ENCODE results near the gene TLCD1. TPM values are rescaled to one million over a fixed set of nuclear protein-coding genes. Genes with fewer than 3 reads are reported as not detected.
A peak's percentile ranks its signal among the peaks of the same experiment; 100 is the strongest.

TLCD1 gene
- total RNA-seq, 2 donors from 2014 or later = 1.5 to 9.7 TPM

DNA sequence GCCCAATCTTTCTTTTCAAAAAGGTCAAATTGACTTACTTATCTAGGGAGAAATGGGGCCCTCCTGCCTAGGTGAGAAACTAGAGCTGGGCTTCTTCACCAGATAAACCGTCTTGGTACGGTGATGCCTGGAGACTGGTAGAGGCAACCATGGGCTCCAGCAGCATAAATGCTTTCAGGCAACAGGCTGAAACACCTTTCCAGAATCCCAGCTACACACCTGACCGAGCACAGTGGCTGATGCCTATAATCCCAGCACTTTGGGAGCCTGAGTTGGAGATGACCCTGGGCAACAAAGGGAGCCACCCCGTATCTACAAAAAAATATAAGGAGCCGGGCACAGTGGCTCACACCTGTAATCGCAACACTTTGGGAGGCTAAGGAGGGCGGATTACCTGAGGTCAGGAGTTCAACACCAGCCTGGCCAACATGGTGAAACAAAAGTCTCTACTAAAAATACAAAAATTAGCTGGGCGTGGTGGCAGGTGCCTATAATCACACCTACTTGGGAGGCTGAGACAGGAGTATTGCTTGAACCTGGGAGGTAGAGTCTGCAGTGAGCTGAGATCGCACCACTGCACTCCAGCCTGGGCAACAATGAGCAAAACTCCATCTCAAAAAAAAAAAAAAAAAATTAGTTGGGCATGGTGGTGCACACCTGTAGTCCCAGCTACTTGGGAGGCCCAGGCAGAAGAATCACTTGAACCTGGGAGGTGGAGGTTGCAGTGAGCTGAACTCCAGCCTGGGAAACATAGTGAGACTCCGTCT is 25.8 kb upstream of the TLCD1 start:
- Mint-ChIP-seq H3K9me3 (no peaks in the 10 kb centered on the region), H3K4me3 (no peak overlapping the region), H3K36me3 (no peaks in the 10 kb centered on the region), H3K27me3 (no peaks in the 10 kb centered on the region), H3K27ac (no peak overlapping the region), H3K4me1 (ENCODE audit: low read depth in 2 of 2) (no peaks in the 10 kb centered on the region)
- no peak for ATAC-seq
- no peak for DNase-seq (ENCODE audit: low spot score)

GRCh38 chr17:28750178-28751047 is 24.4 kb upstream of the TLCD1 start:
- Mint-ChIP-seq H3K9me3 (no peaks in the 10 kb centered on the region), H3K4me1 (ENCODE audit: low read depth in 2 of 2) (no peaks in the 10 kb centered on the region), H3K27me3 (no peaks in the 10 kb centered on the region), H3K36me3 (no peaks in the 10 kb centered on the region), H3K27ac (no peak overlapping the region), H3K4me3 (no peak overlapping the region)
- peak; percentile 87 for DNase-seq (ENCODE audit: low spot score)
- peak; percentile 88 to 92 for ATAC-seq

DNA sequence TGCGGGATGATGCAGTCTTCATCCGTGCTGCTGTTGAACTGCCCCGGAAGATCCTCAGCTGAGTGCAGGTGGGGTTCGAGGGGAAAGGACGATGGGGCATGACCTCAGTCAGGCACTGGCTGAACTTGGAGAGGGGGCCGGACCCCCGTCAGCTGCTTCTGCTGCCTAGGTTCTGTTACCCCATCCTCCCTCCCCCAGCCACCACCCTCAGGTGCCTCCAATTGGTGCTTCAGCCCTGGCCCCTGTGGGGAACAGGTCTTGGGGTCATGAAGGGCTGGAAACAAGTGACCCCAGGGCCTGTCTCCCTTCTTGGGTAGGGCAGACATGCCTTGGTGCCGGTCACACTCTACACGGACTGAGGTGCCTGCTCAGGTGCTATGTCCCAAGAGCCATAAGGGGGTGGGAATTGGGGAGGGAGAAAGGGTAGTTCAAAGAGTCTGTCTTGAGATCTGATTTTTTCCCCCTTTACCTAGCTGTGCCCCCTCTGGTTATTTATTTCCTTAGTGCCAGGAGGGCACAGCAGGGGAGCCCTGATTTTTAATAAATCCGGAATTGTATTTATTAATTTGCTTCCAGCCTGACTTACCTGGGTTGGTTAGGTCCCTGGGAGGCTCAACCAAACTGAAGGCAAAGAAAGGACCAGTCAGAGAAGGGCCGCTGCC is 23.6 kb upstream of the TLCD1 start:
- Mint-ChIP-seq H3K36me3 (no peaks in the 10 kb centered on the region), H3K27ac (no peak overlapping the region), H3K9me3 (no peaks in the 10 kb centered on the region), H3K4me1 (ENCODE audit: low read depth in 2 of 2) (peaks cover 0 to 3% of the 10 kb centered on the region in 2 donors), H3K27me3 (no peaks in the 10 kb centered on the region), H3K4me3 (no peak overlapping the region)
- DNase-seq (ENCODE audit: low spot score) (no peak), ATAC-seq (no peak)

- no peak for ATAC-seq
- H3K4me1 Mint-ChIP-seq (ENCODE audit: low read depth in 2 of 2) = peaks cover 0 to 3% of the 10 kb centered on the region in 2 donors
- no peaks in the 10 kb centered on the region for H3K9me3 Mint-ChIP-seq
- H3K4me3 Mint-ChIP-seq = no peak overlapping the region
- no peak overlapping the region for H3K27ac Mint-ChIP-seq
- no peak for DNase-seq (ENCODE audit: low spot score)
- no peaks in the 10 kb centered on the region for H3K36me3 Mint-ChIP-seq
- no peaks in the 10 kb centered on the region for H3K27me3 Mint-ChIP-seq
These were observed 23.0 kb upstream of the TLCD1 start for GRCh38 chr17:28748852-28749515.

DNA sequence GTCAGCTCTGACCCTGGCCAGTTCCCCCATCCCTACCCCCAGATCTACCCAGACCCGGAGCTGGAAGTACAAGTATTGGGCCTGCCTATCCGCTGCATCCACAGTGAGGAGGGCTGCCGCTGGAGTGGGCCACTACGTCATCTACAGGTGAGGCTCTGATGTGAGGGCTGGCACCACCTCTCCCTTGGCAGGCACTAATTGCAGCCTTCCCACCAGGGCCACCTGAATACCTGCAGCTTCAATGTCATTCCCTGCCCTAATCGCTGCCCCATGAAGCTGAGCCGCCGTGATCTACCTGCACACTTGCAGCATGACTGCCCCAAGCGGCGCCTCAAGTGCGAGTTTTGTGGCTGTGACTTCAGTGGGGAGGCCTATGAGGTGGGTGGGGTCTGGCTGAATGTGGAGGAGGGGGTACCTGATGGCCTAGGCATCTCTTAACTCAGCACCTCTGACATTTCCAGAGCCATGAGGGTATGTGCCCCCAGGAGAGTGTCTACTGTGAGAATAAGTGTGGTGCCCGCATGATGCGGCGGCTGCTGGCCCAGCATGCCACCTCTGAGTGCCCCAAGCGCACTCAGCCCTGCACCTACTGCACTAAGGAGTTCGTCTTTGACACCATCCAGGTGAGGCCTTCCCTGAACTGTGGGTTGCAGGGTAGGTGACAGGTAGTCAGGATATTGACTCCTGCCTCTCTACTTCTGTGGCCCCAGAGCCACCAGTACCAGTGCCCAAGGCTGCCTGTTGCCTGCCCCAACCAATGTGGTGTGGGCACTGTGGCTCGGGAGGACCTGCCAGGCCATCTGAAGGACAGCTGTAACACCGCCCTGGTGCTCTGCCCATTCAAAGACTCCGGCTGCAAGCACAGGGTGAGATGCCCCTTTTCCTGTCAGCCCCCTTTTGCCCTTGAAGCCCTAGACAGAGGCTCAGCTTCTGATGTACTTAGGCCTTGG is 22.0 kb upstream of the TLCD1 start:
- Mint-ChIP-seq H3K4me1 (ENCODE audit: low read depth in 2 of 2) (peaks cover 0 to 5% of the 10 kb centered on the region in 2 donors), H3K27me3 (no peaks in the 10 kb centered on the region)
- ATAC-seq = no peak

DNA sequence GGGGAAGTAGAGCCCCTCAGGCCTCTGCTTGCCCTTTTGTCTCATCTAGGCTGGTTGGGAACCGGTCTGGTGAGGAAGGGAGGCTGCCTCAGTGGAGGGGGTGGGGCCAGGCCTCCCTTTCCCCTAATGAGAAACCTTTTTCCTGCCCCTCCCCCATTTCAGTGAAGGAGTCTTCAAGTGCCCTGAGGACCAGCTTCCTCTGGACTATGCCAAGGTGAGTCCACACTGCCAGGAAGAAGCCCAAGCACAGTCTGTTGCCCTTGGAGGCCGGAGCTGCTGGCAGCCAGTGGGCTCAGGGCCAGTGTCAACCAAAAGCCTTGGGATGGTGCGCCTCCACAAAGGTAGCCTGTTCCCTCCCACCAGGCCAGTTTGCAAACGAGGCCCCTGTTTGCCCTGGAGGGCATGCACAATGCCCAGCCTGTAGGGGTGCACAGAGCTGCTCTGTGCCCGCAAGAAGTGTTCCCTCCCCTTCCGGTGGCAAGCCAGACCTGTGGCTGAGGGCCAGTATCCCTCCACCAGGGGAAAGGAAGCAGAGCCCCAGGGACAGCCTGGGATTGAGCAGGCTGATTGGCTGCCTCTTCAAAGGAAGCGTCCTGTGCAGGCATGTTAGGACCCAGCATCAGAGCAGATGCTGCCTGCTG is 21.1 kb upstream of the TLCD1 start:
- H3K4me1 Mint-ChIP-seq (ENCODE audit: low read depth in 2 of 2) = peaks cover 0 to 5% of the 10 kb centered on the region in 2 donors
- no peak overlapping the region for H3K27ac Mint-ChIP-seq
- no peaks in the 10 kb centered on the region for H3K27me3 Mint-ChIP-seq
- H3K4me3 Mint-ChIP-seq = no peak overlapping the region
- no peak for DNase-seq (ENCODE audit: low spot score)
- no peaks in the 10 kb centered on the region for H3K9me3 Mint-ChIP-seq
- ATAC-seq = no peak
- H3K36me3 Mint-ChIP-seq = no peaks in the 10 kb centered on the region

More for the DNA sequence above, 22.0 kb upstream of the TLCD1 start:
- no peak for DNase-seq (ENCODE audit: low spot score)
- Mint-ChIP-seq H3K27ac (no peak overlapping the region), H3K36me3 (no peaks in the 10 kb centered on the region), H3K4me3 (no peak overlapping the region), H3K9me3 (no peaks in the 10 kb centered on the region)

DNA sequence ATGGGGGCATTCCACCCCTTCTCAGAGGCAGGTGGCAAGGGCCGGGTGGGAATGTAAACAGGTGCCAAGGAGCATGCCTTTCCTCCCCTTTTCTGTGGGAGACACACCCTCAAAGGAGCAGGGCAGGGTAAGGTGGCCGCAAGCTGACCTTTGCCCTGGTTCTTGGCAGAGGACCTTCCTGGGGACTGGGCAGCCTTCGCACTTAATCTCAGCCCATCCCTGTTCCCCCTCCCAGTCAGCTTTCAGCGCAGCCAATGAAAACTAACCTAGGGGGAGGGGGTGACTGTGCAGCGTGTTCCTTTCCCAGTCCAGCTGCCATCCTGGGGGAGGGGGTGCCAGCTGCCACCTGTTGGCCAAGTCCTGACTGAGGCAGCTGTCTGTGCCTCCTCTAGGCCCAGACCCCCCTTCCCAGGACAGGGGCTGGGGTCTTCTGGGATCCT is 20.6 kb upstream of the TLCD1 start:
- no peak for DNase-seq (ENCODE audit: low spot score)
- Mint-ChIP-seq H3K27ac (peak overlapping the region in 1 of 2 donors; percentile 75), H3K27me3 (no peaks in the 10 kb centered on the region), H3K4me1 (ENCODE audit: low read depth in 2 of 2) (peaks cover 0 to 5% of the 10 kb centered on the region in 2 donors), H3K36me3 (no peaks in the 10 kb centered on the region), H3K4me3 (peak overlapping the region; percentile 88), H3K9me3 (no peaks in the 10 kb centered on the region)
- ATAC-seq = no peak

DNA sequence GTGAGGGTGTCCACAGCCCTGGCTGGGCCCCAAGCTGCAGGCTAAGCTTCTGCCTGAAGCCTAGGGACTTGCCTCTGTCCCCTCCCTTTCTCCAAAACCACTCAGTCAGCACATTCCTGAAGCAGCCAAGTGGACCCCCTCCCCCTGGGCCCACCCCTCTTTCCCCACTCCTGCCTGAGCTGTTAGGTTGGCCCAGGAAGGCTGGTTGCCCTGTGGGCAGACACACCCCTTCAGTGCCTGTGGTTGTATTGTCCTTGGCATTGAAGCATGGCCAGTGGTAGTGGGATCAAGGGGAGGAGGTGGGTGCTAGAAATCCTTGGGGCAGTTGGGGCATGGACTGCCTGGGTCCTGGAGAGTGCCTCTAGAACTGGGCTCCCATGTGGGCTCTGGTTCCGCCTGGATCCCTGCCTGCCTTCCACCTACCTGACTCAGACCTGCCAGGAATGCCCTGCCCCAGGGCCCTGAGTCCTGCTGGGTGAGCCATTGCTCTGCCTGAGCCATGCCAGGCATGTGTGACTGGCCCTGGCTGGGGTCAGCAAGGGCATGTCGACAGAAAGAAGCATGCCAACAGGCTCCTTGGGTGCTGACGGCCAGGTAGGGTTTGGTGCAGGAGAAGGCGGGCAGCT is 19.9 kb upstream of the TLCD1 start:
- Mint-ChIP-seq H3K9me3 (no peaks in the 10 kb centered on the region), H3K36me3 (no peaks in the 10 kb centered on the region), H3K27ac (peak overlapping the region in 1 of 2 donors; percentile 75), H3K27me3 (no peaks in the 10 kb centered on the region), H3K4me1 (ENCODE audit: low read depth in 2 of 2) (peaks cover 0 to 5% of the 10 kb centered on the region in 2 donors), H3K4me3 (peak overlapping the region; percentile 88)
- ATAC-seq (no peak), DNase-seq (ENCODE audit: low spot score) (no peak)

DNA sequence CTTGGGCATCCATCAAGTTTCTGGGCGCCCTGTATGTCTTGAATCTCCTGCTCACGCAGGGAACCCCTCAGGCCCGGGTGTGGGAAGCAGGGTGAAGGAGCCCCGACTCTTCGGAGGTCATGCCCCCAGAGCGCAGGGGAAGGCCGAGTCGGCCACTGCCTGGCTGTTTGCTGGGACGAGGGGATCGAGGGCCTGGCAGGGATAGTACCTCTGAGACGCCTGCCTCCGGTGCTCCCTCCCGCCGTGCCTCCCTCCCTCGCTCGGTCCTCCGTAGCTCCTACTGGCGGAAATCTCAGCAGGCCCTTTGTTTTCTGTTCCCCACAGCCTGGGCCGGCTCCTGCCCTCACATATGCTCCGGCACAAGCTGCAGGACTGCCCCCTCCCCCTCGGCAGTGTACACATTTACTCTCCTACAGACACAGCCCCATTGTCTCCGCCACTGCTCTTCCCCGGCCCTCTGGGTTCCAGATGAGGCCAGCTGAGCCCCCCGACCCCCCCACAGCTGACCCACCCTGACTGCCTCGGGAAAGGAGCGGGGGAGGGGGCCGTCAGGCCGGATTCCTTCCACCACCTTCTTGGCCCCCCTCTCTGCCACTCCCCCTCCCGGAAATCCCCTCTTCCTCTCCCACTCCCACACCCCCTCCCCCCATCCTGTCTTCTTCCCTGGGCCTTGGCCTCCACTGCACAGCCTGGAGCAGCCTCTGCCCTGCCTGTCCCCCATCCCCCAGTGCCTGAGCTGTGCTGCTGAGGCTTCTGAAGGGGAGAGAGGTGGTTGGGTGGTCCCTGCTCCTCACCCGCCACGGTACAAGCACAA is 19.1 kb upstream of the TLCD1 start:
- DNase-seq (ENCODE audit: low spot score) (no peak), ATAC-seq (peak in 1 of 2 donors; percentile 5)
- Mint-ChIP-seq H3K27ac (peak overlapping the region; percentile 67 to 75), H3K4me3 (peak overlapping the region; percentile 88), H3K27me3 (no peaks in the 10 kb centered on the region), H3K36me3 (no peaks in the 10 kb centered on the region), H3K4me1 (ENCODE audit: low read depth in 2 of 2) (peaks cover 0 to 5% of the 10 kb centered on the region in 2 donors), H3K9me3 (no peaks in the 10 kb centered on the region)

DNA sequence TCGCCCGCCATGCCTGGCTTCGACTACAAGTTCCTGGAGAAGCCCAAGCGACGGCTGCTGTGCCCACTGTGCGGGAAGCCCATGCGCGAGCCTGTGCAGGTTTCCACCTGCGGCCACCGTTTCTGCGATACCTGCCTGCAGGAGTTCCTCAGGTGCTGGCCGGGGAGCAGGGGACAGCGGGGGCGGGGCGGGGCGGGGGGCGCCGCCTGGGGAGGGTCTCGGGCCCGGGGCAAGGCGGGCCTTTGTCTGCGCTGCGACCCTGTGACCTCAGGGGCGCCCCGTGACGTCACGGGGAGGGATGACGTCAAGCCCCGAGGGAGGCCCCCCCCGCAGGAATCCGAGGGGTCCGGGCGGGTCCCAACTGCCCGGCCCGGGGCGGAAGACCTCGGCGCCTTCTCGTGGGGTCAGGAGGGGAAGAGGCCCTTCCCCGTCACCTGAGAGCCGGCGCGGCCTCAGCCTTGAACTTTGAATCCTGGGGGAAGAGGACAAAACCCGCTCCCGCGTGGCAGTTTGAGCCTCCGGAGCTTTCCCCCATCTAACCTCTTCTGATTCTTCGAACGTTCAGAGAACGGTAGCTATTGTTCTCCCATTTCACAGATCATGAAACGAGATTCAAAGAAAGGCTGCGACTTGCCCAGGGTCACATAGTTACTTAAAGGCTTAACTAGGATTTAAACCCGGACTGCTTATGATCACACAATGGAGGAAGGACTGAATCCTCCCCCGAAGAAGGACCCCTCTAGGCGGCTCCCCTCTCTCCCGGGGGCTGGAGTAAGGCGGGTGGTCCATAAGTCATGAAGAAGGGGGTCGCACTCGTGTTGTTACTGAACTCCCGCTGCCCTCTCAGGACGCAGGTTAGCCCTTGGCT is 18.3 kb upstream of the TLCD1 start:
- H3K4me3 Mint-ChIP-seq = peak overlapping the region; percentile 88

More for the DNA sequence above, 18.3 kb upstream of the TLCD1 start:
- peaks cover 0 to 5% of the 10 kb centered on the region in 2 donors for H3K4me1 Mint-ChIP-seq (ENCODE audit: low read depth in 2 of 2)
- no peaks in the 10 kb centered on the region for H3K27me3 Mint-ChIP-seq
- no peaks in the 10 kb centered on the region for H3K36me3 Mint-ChIP-seq
- peak overlapping the region; percentile 67 to 75 for H3K27ac Mint-ChIP-seq
- ATAC-seq (peak; percentile 60 to 75), DNase-seq (ENCODE audit: low spot score) (no peak)
- H3K9me3 Mint-ChIP-seq = no peaks in the 10 kb centered on the region

Measured in natural killer cell treated with Interleukin-12 subunit alpha and Interleukin-12 subunit beta and Interleukin-15 and Interleukin-18, amount 100 ng/mL, for 72 hours (primary cell).